GM23248 (cell line): ENCODE data around the gene CARD14. TPM values are rescaled to one million over a fixed set of nuclear protein-coding genes. Genes with fewer than 3 reads are reported as not detected.
"Not testable (repeated sequence)": the region's sequence is repeated elsewhere in the genome, so short reads cannot be mapped to it uniquely, and the experiment has no call there.

Experiments used
- DNase-seq: peaks from one replicate; pipeline ENCODE4 v3.0.0-alpha.2; 2015
- H2AFZ ChIP-seq: fragments of 200-600 bp; sonication (generic); 2 replicates; pipeline ENCODE4 v1.6.1; 2016; ENCODE audit warnings: antibody characterized with exemption
- H3F3A ChIP-seq: fragments of 200-600 bp; sonication (generic); 2 replicates; pipeline ENCODE4 v1.6.1; 2016; ENCODE audit warnings: mild to moderate bottlenecking, antibody characterized with exemption, mixed run types; ENCODE audit not compliant: insufficient read depth
- H3K27ac ChIP-seq: fragments of 200-600 bp; sonication (generic); 2 replicates; pipeline ENCODE4 v1.5.1; 2016; ENCODE audit warnings: mild to moderate bottlenecking
- H3K27me3 ChIP-seq: fragments of 200-600 bp; sonication (generic); replicated peaks from 2 replicates; pipeline ENCODE4 v1.6.1; 2016; ENCODE audit warnings: mild to moderate bottlenecking; ENCODE audit not compliant: insufficient read depth
- H3K36me3 ChIP-seq: fragments of 200-600 bp; sonication (generic); 2 replicates; pipeline ENCODE4 v1.6.1; 2016; ENCODE audit warnings: low read depth, mild to moderate bottlenecking
- H3K4me1 ChIP-seq: fragments of 200-600 bp; sonication (generic); 2 replicates; pipeline ENCODE4 v1.6.1; 2016; ENCODE audit warnings: mild to moderate bottlenecking; ENCODE audit not compliant: insufficient read depth
- H3K4me2 ChIP-seq: fragments of 200-600 bp; sonication (generic); one replicate; pipeline ENCODE4 v1.6.1; 2016; ENCODE audit warnings: mild to moderate bottlenecking; ENCODE audit not compliant: unreplicated experiment
- H3K4me3 ChIP-seq: fragments of 200-600 bp; sonication (generic); 2 replicates; pipeline ENCODE4 v1.5.1; 2016; ENCODE audit warnings: mild to moderate bottlenecking
- H3K79me2 ChIP-seq: fragments of 200-600 bp; sonication (generic); 2 replicates; pipeline ENCODE4 v1.6.1; 2016; ENCODE audit warnings: mild to moderate bottlenecking; ENCODE audit not compliant: insufficient read depth
- H3K9ac ChIP-seq: fragments of 200-600 bp; sonication (generic); 2 replicates; pipeline ENCODE4 v1.6.1; 2016; ENCODE audit warnings: mild to moderate bottlenecking
- H3K9me2 ChIP-seq: fragments of 200-600 bp; sonication (generic); 2 replicates; pipeline ENCODE4 v1.6.1; 2016; ENCODE audit warnings: mixed run types, mild to moderate bottlenecking, moderate library complexity; ENCODE audit not compliant: insufficient read depth
- H3K9me3 ChIP-seq: fragments of 200-600 bp; sonication (generic); one replicate; pipeline ENCODE4 v1.6.1; 2017; ENCODE audit warnings: low read depth
- H4K20me1 ChIP-seq: fragments of 200-600 bp; sonication (generic); 2 replicates; pipeline ENCODE4 v1.6.0; 2016; ENCODE audit not compliant: insufficient read depth
- EZH2 ChIP-seq: fragments of 200-600 bp; sonication (generic); IDR thresholded peaks from 2 replicates; pipeline ENCODE4 v1.6.1; 2018; ENCODE audit warnings: antibody characterized with exemption, mild to moderate bottlenecking; ENCODE audit not compliant: insufficient read depth, poor library complexity, severe bottlenecking
- EZH2phosphoT487 ChIP-seq: fragments of 200-600 bp; sonication (generic); IDR thresholded peaks from 2 replicates; pipeline ENCODE4 v1.6.1; 2018; ENCODE audit warnings: antibody characterized with exemption, moderate library complexity, mild to moderate bottlenecking, low read depth; ENCODE audit not compliant: insufficient read depth
- WGBS, 2 experiments: methylation state at CpG; one replicate each; pipeline ENCODE4 v1.1.6; 2015 to 2017; ENCODE audit warnings: low lambda C conversion rate in 2 of 2, low coverage in 1 of 2; ENCODE audit errors: missing lambda C conversion rate in 2 of 2; 5-methylcytosine and 5-hydroxymethylcytosine counted together
- in situ Hi-C: fragments of 300-500 bp; cut with MboI; formaldehyde crosslinking; loops from 2 replicates; pipeline ENCODE4 v1.15.0; 2020
- polyA plus RNA-seq: library from polyadenylated mRNA; unstranded; fragments of >200 nt; fragmentation: Nextera tagmentation; extraction: Ambion mirVana; gene quantifications from 2 replicates; pipeline ENCODE4 v1.2.1, GENCODE V29; 2016
- total RNA-seq: library from RNA; depleted of rRNA; stranded (reverse); fragments of >200 nt; shearing (Covaris generic); gene quantifications from 2 replicates; pipeline ENCODE4 v1.2.3, GENCODE V29; 2014

Gene CARD14
- total and polyA plus RNA-seq, 2 experiments from 2014 or later = 0.06 TPM; not detected in 1

GRCh38 chr17:80152081-80152702, 17.6 kb upstream of the CARD14 start:
- H3K9me3 ChIP-seq = no peaks in the 10 kb centered on the region
- peaks cover 28% of the 10 kb centered on the region for H3K79me2 ChIP-seq
- H3K9me2 ChIP-seq = no peaks in the 10 kb centered on the region
- no peak overlapping the region for H3K4me2 ChIP-seq
- TF ChIP-seq EZH2phosphoT487 = no peak
- TF ChIP-seq EZH2 = no peak
- WGBS, 2 experiments = 70 to 73% methylated on average over 11 of the region's 11 CpGs
- H3K4me1 ChIP-seq = peaks cover 11% of the 10 kb centered on the region; the same call in 1 of the 2 replicates
- no peaks in the 10 kb centered on the region for H3K27me3 ChIP-seq
- no peaks in the 10 kb centered on the region for H4K20me1 ChIP-seq
- H3K36me3 ChIP-seq = no peaks in the 10 kb centered on the region
- H3K9ac ChIP-seq = no peak overlapping the region
- H3K27ac ChIP-seq = no peak overlapping the region
- no peak overlapping the region for H3K4me3 ChIP-seq
- H2AFZ ChIP-seq = no peak overlapping the region
- in situ Hi-C loops = no loop called here
- H3F3A ChIP-seq = no peaks in the 10 kb centered on the region
- no peak for DNase-seq

- TF ChIP-seq EZH2 (no peak), EZH2phosphoT487 (no peak)
- Histone ChIP-seq H3F3A (no peaks in the 10 kb centered on the region), H3K27me3 (no peaks in the 10 kb centered on the region), H3K79me2 (peaks cover 23% of the 10 kb centered on the region), H3K4me3 (no peak overlapping the region), H3K9ac (no peak overlapping the region), H3K4me1 (peaks cover 11% of the 10 kb centered on the region; the same call in 1 of the 2 replicates), H3K36me3 (no peaks in the 10 kb centered on the region), H3K4me2 (no peak overlapping the region), H4K20me1 (no peaks in the 10 kb centered on the region), H3K27ac (no peak overlapping the region), H2AFZ (no peak overlapping the region), H3K9me2 (no peaks in the 10 kb centered on the region), H3K9me3 (no peaks in the 10 kb centered on the region)
- no peak for DNase-seq
- in situ Hi-C loops = no loop called here
- WGBS, 2 experiments = 64 to 74% methylated on average over 3 of the region's 3 CpGs
Observed at GRCh38 chr17:80153004-80153403, 16.8 kb upstream of the CARD14 start.

- H3K9ac ChIP-seq = no peak overlapping the region
- 55 to 57% methylated on average over 5 of the region's 5 CpGs for WGBS, 2 experiments
- no peaks in the 10 kb centered on the region for H3K27me3 ChIP-seq
- no peaks in the 10 kb centered on the region for H3K9me2 ChIP-seq
- no peak overlapping the region for H2AFZ ChIP-seq
- H3K4me2 ChIP-seq = no peak overlapping the region
- no peaks in the 10 kb centered on the region for H3K36me3 ChIP-seq
- TF ChIP-seq EZH2phosphoT487 (no peak), EZH2 (no peak)
- H3K4me3 ChIP-seq = no peak overlapping the region
- H4K20me1 ChIP-seq = no peaks in the 10 kb centered on the region
- H3K9me3 ChIP-seq = no peaks in the 10 kb centered on the region
- no peak overlapping the region for H3K27ac ChIP-seq
- H3F3A ChIP-seq = no peaks in the 10 kb centered on the region
- H3K4me1 ChIP-seq = peaks cover 11% of the 10 kb centered on the region; the same call in 1 of the 2 replicates
- in situ Hi-C loops = no loop called here
- H3K79me2 ChIP-seq = peaks cover 12% of the 10 kb centered on the region
- no peak for DNase-seq
Observed at GRCh38 chr17:80154166-80154565, 15.7 kb upstream of the CARD14 start.

GRCh38 chr17:80155600-80155999, 14.2 kb upstream of the CARD14 start:
- H3K9ac ChIP-seq, H2AFZ ChIP-seq, in situ Hi-C loops: not testable (repeated sequence)

GRCh38 chr17:80158846-80159245, 11.0 kb upstream of the CARD14 start:
- WGBS, 2 experiments = 58 to 61% methylated on average over 2 of the region's 2 CpGs
- no peaks in the 10 kb centered on the region for H3K79me2 ChIP-seq
- H3K4me3 ChIP-seq = no peak overlapping the region
- in situ Hi-C loops = no loop called here
- no peak for DNase-seq
- no peak overlapping the region for H3K4me2 ChIP-seq
- H3K9me3 ChIP-seq = no peaks in the 10 kb centered on the region
- H2AFZ ChIP-seq = no peak overlapping the region
- no peak overlapping the region for H3K9ac ChIP-seq
- H4K20me1 ChIP-seq = no peaks in the 10 kb centered on the region
- no peaks in the 10 kb centered on the region for H3K36me3 ChIP-seq
- H3K27me3 ChIP-seq = no peaks in the 10 kb centered on the region
- no peaks in the 10 kb centered on the region for H3K4me1 ChIP-seq
- no peaks in the 10 kb centered on the region for H3K9me2 ChIP-seq
- H3F3A ChIP-seq = no peaks in the 10 kb centered on the region
- no peak overlapping the region for H3K27ac ChIP-seq
- no peak for TF ChIP-seq EZH2phosphoT487
- no peak for TF ChIP-seq EZH2

More at GRCh38 chr17:80155600-80155999, 14.2 kb upstream of the CARD14 start:
- not testable (repeated sequence) for H3F3A ChIP-seq, H3K4me3 ChIP-seq, DNase-seq, H3K9me3 ChIP-seq, H3K27ac ChIP-seq, H3K36me3 ChIP-seq, H3K79me2 ChIP-seq, H3K27me3 ChIP-seq, H3K9me2 ChIP-seq, H4K20me1 ChIP-seq, H3K4me2 ChIP-seq
- 24 to 29% methylated on average over 2 of the region's 2 CpGs for WGBS, 2 experiments
- H3K4me1 ChIP-seq = peaks cover 11% of the 10 kb centered on the region; the same call in 1 of the 2 replicates
